ENCODE measurements around the gene CHN1.
A peak's percentile ranks its signal among the peaks of the same experiment; 100 is the strongest.

The CHN1 gene

DNA sequence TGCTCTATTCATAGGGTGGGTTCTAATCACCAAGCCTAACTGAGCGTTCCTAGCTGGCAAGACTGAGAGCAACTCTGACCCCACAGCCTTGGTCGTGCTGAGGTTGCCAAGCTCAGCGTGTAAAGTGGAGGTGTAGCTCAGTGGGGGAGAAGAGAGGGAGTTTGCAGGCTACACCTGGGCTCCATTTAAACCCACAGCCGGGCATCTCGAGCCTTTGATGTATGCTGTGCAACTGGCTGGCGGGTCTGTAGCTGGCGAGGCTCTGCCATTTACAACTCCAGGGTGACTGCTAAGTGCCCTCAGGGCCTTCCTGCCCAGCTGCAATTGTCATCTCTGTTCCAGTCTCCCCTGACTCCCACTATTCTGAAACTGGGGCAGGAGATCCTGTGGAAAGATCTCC, 220.9 kb downstream of the CHN1 start:
- DNase-seq = no peak

DNA sequence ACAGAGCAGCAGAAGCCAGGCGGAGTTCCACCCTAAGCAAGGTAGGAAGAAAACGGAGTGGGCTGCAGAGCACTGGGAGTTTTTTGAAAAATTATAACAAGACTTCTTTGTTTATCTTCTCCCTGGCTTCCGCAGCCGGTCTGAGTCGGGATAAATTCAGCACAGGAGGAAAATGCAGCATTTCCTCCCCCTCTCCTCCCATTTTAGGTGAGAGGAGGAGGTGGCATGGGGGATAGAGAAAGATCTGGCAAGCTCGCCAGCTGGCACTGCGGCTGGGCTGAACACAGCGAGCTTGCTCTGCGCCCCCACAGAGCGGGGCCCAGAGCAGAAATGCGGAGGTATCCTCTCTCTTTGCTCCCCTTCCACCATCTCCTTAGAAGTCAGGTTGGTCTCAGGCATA, 223.2 kb downstream of the CHN1 start:
- DNase-seq = no peak

DNA sequence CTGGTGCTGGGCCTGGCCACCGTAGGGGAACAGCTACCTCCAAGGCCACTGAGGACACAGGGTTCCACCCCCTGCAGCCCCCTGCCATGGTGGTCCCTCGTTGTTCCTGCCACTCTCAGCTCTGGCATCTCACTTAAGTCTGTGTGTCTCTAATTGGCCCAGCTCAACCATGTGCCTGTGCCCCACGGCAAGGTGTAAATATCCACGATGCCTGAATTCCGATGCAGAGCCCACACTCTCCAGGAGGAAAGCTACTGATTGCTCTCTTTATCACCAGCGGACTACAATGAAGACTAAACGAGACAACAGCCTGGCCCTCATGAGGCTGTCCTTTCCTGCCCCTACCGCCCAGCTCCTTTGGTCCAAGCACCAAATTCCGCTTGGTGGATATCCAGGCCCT, 223.9 kb downstream of the CHN1 start:
- no peak for DNase-seq

DNA sequence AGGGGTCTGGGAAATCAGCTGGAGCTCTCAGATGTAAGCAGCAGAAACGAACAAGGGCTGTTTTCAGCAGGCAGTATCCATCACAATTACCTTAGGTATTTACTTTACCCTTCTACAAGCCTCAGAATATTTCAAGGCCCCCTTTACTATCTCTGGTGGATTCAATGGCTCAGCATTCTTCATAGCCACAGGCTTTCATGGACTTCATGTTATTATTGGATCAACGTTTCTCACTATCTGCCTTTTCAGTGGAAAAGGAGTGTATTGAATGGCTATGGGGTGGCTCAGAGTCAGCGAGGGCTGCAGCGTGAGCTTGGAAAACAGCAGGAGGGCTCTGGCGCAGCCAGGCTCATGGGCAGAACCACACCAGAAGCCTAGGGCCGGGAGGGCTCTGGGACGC, 224.3 kb downstream of the CHN1 start:
- no peak for DNase-seq

DNA sequence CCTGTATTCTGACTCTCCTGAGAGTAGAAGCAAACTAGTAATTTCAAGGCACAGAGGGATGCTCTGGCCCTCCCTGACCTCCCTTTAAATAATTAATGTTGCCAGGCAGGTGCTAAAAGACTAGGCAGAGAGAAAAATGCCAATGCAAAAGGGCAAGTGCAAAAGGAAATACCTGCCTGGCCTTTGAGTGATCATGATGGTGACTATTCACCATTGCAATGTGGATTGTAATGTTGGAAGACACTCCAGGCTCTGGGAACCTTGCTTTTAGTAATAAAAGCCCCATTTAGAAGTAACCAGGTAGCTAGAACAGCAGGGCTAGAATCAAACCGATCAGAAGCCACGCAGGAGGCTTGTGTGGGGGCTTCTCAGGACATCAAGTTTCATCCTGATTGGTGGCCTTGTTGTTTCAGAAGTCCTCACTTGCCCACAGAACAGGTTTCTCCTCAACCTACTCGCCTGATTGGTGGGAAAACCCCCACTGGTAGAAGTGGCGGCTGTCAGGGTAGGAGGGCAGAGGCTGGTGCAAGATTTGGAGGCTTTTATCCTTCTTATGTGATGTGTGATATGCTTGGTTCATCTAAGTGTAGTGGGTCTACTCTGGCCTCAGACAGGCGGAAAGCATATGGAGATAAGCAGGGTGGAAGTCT, 224.9 kb downstream of the CHN1 start:
- no peak for DNase-seq

DNA sequence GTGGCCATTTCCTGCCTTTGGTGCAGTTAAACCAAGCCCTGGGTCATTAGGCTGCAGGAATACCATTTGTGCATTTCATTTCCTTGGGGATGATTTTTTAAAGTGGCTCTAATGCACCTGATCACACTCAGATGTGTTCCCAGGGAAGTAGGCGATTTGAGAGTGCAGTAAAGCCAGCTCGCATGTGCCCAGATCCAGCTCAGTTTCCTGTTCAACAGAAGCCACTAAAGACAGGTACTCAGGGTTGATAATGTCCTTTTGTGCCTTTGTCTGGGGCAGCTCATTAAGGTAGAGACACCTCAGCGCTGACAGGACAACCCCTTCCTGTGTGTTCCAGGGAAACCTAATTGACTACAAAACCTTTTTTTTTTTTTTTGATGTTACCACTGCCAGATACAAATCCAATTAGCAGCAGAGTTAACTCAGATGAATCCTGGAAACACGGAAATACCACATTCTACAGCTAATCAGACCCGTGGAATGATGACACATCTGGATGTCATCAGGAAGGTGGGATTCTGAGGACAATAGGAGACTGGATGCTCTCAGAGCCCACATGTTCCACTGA, 225.7 kb downstream of the CHN1 start:
- DNase-seq = no peak

DNA sequence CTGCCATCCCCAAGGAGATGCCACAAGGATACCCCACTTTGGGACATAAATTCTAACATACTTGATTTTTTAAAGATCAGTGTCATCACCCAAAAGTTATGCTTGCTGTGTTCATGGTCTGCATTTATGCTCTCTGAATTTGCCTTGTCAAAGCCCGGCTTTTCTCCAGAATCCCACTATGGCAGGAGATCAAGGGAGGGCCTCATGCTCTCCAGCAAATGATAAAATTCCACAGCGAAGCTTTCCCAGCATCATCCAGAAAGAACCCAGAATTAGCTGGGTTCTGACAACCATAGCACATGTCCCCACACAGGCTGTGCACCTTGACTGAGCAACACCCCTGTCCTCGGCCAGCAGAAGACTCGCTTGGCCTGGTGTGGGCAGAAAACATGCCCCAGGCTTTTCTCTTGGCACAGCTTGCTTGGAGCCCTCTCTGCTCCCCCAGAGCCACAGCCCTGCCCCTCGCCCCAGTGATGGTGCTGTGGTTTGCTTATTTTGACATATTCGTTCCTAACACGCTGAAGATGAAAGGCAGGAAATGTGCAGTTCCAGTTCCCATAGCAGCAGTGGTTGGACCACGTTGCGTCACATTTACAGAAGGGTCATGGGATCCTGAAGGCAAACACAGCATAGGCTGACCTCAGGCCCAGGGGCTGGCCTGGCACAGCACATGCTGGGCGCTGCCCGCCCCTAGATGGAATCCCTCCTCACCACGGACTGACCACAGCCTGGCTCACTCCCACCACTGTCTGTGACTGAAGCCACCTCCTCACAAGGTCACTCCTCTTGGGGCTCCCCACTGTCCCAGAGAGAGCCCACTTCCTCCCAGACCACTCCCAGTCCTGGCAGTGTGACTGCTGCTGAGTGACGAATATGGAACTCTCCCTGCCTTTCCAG, 226.8 kb downstream of the CHN1 start:
- peak; percentile 93 to 98 (median 96) for DNase-seq

DNA sequence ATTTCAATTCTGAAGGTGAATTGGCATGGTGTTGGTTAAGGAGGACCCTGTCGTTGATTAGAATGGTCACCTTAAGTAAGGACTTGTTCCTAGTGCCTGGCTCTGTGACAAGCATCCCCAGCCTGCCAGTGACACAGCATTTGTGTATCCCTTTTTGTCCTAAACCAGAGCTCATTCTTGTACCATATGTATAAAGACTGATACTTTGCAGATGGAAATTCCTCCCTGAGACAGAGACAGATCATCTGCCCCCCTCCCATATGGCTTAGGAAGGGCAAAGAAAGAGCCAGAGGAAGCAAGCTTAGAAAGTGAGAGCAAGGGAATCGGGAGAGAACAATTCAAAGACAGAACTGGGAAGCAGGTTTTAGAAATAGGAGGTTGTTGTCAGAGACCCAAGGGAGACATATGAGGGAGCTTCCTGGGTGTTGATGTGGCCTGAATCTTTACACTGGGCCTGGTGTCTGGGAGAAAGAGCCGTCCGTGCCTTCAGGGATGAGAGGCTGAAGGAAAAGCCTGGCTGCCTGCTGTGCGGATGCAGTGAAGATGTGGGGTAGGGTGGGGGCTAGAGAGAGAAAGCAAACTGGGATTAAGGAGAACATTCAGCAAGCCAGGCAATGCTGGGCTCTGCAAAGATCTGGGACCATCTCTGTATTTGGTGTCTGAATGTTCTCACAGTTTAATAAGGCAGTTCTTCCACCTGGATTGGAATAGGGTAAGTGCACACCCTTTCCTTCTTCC, 227.7 kb downstream of the CHN1 start:
- no peak for DNase-seq

DNA sequence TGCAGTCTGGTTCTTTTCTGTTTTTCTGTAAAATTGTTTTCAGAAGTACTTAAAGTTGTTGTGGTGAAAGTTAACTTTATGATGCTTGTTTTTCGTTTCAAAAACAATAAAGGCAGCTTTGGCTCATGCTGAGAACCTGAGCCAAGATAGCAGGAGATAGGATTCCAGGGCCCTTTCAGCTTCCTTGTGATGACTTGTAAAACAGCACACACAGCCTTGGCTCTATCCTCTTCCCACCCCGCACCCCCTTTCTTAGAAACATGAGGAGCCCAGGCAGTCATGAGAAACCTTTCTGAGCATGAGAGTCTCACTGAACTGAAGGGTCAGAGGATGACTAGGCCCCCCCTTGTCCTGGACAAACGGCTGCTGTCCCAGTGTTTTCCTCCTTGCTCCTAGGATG, 228.5 kb downstream of the CHN1 start:
- no peak for DNase-seq

DNA sequence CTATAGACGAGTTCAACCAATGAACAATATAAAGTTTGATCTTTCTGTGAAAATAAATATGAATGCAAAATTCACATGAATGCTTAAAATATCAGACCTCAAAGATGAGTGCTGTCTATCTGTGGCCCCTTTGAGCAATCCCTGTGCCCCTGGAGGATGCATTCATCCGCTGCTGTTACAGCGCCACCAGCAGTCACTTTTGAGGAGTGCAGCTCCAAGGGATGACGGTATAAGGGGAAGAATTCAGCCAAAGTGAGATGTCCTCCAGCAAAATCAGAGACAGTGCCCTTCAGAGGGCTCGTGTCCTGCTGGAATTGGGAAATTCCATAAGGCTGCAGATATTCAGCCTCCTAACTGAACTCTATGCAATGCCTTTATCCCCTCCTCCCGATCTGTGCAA, 229.0 kb downstream of the CHN1 start:
- no peak for DNase-seq

DNA sequence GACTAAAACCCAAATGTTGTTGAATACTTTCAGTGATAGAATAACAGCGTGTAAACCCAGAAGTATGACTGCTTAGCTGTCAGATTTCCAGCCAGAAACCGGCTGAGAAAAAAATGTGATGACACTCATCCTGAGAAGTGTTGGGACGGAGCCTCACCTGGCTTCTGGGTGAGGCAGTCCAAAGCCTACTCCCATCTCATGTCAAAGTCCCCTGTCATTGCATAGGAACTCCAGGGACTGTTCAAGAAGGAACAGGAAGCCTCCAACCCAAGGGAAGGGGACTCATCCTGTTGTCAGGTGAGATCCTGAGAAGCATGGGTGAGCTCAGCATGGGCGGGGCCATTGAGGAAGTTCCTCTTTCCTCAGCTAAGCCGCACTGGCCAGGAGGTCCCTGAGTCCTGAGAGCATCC, 229.6 kb downstream of the CHN1 start:
- peak in 1 of 3 donors; percentile 51 for DNase-seq

DNA sequence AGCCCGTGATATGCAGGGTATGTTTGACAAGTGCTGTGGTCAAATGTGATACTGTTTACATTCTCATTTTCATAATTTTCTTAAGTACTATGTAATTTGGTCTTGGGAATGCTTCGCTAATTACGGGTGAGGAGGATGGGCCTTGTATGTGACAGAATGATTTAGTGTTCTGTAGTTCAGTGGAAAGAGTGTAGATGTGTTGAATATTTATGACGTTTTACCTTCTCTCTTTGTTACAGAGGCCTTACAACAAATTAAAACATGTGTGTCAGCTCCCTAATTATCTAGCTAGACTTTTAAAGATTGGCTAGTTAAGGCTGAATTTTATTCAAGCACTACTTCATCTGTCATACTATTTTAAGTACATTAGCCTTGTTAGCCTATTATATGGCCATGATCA, 230.3 kb downstream of the CHN1 start:
- no peak for DNase-seq

DNA sequence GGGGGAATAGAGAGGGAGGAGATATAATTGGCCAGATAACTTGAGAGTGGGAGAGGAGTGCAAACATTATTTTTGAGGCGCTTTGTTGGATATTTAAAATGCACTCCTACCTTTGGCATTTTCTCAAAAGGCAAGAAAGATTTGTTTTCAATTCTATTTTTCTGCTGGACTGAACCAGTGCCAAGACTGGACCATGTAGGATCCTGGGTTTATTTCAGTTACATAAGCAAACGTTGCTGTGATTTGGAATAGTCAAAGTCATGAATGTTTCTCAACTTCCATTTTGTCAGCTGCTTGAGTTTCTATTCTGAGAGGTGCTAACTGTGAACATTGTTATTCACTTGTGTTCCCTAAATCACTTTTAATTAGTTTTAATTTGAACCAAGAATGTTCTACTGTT, 232.0 kb downstream of the CHN1 start:
- DNase-seq = peak in 1 of 3 donors; percentile 41

DNA sequence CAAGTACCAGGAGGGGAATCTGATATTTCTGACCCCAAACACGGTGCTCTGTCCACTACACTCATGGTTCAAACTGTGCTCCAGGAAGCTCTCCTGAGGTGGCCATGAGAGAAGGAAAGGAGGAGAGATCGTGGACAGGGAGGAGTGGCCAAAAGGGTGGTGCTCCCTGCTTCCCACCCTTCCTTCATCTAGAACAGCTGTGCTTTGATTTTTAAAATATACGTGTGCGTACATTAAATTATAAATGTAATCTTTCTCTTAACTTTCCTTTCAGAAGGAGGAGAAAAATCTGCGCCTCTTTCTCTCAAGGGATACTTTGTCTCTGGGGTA, 232.7 kb downstream of the CHN1 start:
- DNase-seq = no peak

DNA sequence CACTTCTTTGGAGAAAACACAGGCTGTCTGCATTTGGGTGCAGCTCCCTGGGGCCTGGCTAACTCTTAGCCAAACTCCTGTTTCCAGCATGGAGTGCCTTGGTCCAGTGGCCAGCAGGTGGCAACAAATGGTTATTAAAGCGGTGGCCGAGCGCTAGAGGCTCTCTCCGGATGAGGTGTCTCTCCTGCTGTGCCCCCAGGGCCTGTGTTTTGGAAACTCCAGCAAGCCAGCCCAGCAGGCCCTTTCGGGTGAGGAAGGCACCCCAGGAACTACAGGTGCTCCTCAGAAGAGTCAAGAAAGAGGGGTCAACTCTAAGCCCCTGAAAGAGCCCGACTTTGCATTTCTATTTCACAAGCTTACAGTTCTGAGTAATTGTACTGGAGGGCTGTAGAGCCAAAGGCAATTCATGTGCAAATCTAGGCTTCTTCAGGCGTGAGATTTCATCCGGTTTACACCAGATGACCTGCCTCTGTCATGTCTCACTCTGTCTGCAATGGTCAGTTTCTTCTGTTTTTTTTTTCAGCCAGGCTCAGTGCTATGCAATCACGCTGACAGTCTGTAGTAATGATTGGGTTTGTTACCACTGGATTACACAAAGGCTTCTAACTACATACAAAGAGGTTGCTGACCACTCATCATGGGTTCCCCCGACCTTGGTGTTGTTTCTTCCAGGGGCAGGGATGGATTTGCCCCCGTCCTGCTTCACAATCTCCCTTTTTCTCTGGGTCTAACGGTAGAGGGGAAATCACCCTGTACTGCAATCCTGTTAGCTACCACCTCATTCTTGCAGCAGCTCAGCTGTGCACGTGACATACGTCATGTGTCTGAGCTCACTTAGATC, 233.3 kb downstream of the CHN1 start:
- peak; percentile 79 to 83 (median 83) for DNase-seq

DNA sequence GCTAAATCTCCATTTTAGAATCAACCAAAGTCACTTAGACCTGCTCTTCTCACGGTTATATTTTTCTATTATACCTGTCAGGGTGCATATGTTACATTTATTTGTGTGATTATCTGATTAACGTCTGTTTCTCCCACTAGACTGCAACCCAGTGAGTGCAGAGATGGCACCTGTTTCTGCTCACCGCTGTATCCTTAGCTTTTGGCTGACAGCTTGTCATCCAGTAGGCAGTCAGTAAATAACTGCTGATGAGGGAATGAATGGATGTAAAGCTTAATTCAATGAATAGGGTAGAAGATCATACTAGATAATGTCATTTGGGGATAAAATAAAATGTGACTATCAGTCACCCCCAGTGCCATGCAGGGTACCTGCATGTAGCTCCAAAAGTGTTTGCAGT, 234.0 kb downstream of the CHN1 start:
- no peak for DNase-seq

DNA sequence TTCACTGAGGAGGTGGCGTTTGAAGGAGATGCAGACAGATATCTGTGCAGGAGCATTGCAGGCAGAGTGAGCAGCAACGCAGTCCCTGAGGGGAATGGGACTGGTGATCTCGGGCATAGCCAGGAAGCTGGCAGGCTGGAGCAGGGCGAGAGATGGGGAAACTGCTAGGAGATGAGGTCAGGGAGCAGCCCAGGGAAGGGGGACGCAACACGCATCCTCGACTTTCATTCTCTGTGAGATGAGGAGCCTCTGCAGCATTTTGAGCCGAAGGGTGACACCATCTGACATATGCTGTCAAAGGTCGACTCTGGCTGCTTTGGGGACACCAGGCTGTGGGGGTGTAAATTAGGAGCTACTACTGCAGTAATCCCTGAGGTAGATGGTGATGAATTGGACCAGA, 236.6 kb downstream of the CHN1 start:
- no peak for DNase-seq

DNA sequence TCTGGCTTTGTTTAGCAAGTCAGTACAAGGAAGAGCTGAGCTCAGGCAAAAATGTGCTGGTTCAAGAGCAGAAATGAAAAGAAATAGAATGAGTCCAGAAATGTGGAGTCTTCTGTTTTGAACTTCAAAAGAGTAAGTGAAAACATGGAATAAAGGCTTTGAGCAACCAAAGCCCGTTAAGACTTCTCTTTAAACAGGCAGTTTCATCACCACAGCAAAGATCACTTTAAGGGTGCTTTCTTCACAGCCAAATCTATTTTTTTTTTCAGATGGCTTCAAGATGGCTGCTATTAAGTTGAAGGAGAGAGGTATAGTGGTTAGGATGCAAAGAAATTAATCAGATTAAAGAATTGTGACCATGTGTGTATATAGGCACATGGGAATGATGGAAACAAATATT, 238.9 kb downstream of the CHN1 start:
- peak in 2 of 3 donors; percentile 33 to 53 for DNase-seq

DNA sequence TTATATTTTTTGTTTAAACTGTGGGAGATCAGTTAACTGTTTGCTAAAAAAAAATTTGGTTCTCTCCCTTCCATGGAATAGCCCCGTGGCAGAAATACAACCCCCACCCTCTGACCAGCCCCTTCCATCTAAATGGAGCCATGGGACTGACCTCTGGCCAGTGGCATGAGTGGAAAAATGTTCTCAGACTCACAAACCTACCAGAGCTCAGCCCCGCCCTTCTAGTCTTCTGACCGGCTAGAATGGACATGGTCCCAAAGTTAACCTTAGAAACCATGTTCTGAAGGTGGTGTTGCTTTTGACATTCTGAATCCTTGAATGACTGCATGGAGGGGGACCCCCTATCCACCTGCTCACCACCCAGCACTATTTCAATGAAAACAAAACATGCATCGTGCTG, 239.6 kb downstream of the CHN1 start:
- DNase-seq = no peak

DNA sequence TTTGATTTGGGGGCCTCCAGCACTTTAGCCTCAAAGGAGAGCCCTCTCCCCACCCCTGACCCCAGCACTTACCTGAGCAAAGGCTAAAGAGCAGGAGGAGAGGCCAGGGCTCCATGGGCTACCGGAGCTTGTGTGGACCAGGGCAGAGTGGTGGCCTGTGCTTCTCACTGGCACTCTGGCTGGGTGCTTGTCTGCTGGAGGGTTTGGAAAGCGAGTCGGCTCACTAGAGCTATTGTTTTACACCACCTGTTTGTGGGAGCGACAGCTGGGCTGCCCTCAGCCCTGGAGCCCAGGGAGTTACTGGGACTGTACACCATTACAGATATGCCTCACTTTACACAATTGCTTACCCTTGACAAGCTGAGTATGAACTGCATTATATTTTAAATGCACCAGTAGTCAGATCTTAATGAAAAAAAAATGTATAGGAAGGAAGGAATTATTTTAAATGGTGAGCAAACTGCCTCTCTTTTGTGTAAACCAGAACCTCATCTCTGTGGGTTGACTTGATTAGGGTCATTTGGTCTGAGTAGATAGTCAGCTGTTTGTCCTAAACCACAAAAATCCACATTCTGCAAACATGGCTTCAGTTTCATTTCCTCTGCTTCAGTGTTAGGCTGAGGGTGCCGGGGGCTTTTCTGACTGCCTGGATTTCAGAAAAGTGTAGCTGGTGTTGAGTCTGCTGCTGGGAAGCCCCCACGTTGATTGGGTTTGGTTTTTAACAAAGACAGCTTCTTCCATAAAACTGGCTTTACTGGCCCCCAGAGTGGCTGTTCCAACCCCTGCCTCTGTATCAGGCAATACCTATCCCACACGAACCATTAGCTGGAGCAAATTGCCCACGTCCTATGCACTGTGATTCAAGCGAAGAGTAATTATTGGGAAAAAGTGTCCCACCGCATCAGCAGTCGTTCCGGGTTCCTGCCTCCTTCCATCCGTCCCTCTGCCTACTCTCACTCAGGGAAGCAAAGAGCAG, 240.6 kb downstream of the CHN1 start, which contains the start of gene CHRNA1:
Gene CHRNA1 (minus strand): TSS at position 193 of the 976 bp plus-strand sequence. CDS start 78 bp downstream, at position 115.
- peak; percentile 65 to 91 (median 87) for DNase-seq

DNA sequence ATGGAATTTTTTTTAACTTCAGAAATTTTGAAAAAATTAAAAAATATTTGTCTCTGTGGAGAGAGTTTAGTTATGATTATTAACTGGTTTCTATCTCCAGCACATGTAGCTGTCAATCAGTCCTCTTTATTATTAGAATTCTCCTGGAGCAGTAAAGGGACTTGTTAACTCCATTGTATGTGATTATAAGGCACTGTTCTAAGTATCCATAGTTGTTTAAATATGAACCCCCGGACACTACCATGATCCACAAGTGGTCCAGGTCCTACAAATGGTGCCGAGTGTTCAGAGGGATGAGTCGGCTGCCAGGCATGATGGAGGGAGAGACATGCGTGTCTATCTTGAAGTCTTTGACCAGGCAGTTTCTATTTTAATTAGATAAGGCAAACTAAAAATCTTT, 241.4 kb downstream of the CHN1 start:
- no peak for DNase-seq

All from suppressor macrophage treated with lipopolysaccharide for 1 hour (primary cell).